Naive B cell (primary cell): ENCODE measurements around the gene MOV10L1. TPM values are rescaled to one million over a fixed set of nuclear protein-coding genes. Genes with fewer than 3 reads are reported as not detected.
A peak's percentile ranks its signal among the peaks of the same experiment; 100 is the strongest.

ENCODE experiments used
- ATAC-seq, 2 donors: fragments of 150-1000 bp; cut with Tn5 transposase; 2 replicates each; pipeline ENCODE4 v1.10.0; 2021; ENCODE audit warnings: low read depth in 2 of 2, mild to moderate bottlenecking in 2 of 2, moderate library complexity in 2 of 2
- DNase-seq: peaks from one replicate; pipeline ENCODE4 v3.0.0; 2022
- H3K27ac Mint-ChIP-seq, 6 donors: one replicate each; pipeline ENCODE4 v1.8.0; 2020 to 2022; ENCODE audit warnings: mild to moderate bottlenecking in 6 of 6, mixed read lengths in 6 of 6, moderate library complexity in 5 of 6, inconsistent platforms in 2 of 6
- H3K27me3 Mint-ChIP-seq, 3 donors: one replicate each; pipeline ENCODE4 v1.8.0; 2021 to 2022; ENCODE audit warnings: mixed read lengths in 3 of 3, mild to moderate bottlenecking in 1 of 3
- H3K36me3 Mint-ChIP-seq, 2 donors: one replicate each; pipeline ENCODE4 v1.8.0; 2020 to 2022; ENCODE audit warnings: mixed read lengths in 2 of 2, inconsistent platforms in 1 of 2, mild to moderate bottlenecking in 1 of 2
- H3K4me1 Mint-ChIP-seq, 3 donors: one replicate each; pipeline ENCODE4 v1.8.0; 2020 to 2022; ENCODE audit warnings: mixed read lengths in 3 of 3, inconsistent platforms in 1 of 3, mild to moderate bottlenecking in 1 of 3, moderate library complexity in 1 of 3
- H3K4me3 Mint-ChIP-seq, 8 donors: one replicate each; pipeline ENCODE4 v1.8.0; 2020 to 2022; ENCODE audit warnings: mild to moderate bottlenecking in 8 of 8, mixed read lengths in 8 of 8, moderate library complexity in 8 of 8, inconsistent platforms in 2 of 8
- H3K9me3 Mint-ChIP-seq, 7 donors: one replicate each; pipeline ENCODE4 v1.8.0; 2020 to 2022; ENCODE audit warnings: mixed read lengths in 7 of 7, mild to moderate bottlenecking in 5 of 7, inconsistent platforms in 2 of 7, moderate library complexity in 1 of 7
- polyA plus RNA-seq, 6 donors: library from polyadenylated mRNA; unstranded; fragments of 300-500 nt; fragmentation: Illumina TruSeq; gene quantifications; one replicate each; pipeline ENCODE4 v1.2.3, GENCODE V29; 2021; ENCODE audit warnings: low read depth in 6 of 6

MOV10L1 gene
- polyA plus RNA-seq, 6 donors from 2014 or later: not detected

DNA sequence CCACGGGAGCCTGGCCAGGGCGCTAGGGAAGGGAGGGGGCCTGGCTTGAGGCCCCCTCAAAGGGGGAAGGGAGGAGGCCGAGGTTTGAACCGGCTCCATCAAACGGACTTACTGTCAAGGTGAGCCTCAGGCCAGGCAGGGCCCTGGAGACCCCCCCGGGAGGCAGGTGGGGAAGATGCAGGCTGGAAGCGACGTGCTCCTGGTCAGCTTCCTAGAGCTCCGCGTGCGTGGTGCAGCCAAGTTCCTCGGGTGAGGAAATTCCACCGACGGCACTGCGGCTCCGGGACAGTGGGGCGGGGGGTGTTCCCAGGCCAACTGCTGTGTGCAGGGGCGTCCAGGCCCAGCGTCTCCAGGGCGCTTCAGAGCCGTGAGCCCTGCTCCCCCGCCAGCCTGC is 88.7 kb downstream of the MOV10L1 start:
- peaks cover 5 to 14% (median 11%) of the 10 kb centered on the region in 3 donors for H3K27me3 Mint-ChIP-seq
- H3K9me3 Mint-ChIP-seq: no peaks in the 10 kb centered on the region
- no peaks in the 10 kb centered on the region for H3K36me3 Mint-ChIP-seq
- peaks cover 14 to 21% (median 17%) of the 10 kb centered on the region in 3 donors for H3K4me1 Mint-ChIP-seq
- ATAC-seq: no peak
- H3K27ac Mint-ChIP-seq: no peak overlapping the region
- DNase-seq: no peak
- no peak overlapping the region for H3K4me3 Mint-ChIP-seq

DNA sequence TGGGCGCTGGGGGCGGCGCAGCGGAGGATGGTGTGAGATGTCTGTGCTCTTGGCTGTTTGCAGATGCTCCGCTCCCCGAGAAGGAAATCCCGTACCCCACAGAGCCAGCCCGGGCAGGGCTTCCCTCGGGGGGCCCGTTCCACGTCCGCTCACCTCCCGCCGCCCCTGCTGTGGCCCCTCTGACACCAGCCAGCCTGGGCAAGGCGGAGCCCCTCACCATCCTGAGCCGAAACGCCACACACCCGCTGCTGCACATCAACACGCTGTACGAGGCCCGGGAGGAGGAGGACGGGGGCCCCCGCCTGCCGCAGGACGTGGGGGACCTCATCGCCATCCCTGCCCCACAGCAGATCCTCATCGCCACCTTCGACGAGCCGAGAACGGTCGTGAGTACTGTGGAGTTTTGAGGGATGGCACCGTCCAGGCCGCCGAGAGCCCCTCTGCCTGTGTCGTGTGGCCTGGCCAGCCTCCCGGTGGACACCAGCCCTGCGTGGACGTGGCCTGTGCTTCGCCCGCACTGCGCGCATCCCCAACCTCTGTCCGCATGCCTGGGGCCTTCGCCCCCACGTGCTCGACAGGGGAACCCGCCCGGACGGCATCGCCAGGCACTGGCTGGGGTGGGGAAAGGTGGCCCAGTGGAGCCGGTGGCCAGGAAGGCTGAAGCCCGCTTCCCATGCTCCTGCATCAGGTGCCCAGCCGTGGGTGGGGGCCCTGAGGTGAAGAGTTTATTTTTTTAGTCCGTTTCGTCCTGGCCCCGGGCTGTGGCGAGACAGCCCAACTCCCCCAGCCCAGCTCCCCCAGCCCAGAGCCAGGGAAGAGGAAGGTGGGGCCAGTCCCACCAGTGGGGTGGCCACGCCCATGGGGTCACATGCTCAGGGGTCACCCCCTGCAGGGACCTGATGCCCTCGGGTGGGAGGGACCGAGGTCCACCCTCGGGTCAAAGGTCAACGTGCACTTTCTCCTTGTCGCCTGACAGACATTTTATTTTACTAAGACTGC is 89.4 kb downstream of the MOV10L1 start:
- no peak for ATAC-seq

DNA sequence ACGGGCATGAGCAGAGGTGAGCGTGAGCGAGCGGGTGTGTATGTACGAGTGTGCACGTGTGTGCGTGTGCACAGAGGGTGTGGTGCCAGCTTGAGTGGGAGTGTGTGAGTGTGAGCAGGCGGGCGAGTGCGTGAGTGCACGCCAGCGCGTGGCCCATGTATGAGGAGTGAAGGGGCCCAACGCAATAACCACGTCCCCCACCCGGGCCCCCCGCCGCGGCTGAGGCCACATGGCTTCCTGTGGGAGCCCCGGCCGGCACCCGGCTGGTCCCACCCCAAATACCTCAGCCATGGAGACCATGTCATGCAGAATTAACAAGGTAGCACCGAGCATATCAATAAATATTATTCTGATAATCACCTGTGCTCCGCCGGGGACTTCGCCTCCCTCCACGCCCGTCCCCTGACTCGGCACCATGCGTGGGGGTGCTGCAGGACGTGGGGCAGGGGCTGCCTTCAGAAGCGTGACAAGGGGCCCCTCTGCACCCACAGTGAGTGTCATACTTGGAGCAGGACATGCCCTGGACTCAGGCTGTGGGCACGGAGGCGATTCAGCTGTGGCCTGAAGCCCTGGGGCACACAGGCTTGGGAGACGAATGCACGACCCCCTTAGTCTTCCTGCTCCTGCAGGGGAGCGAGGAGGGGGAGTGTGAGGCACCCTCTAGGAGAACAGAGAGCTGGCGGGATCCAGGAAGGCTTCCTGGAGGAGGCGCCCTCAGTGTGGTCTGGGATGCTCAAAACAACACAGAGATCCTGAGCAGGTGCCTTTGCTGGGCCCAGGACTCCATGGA is 90.3 kb downstream of the MOV10L1 start:
- DNase-seq: no peak
- H3K9me3 Mint-ChIP-seq: no peaks in the 10 kb centered on the region
- ATAC-seq: no peak
- no peaks in the 10 kb centered on the region for H3K36me3 Mint-ChIP-seq
- H3K27me3 Mint-ChIP-seq: peaks cover 5 to 24% (median 11%) of the 10 kb centered on the region in 3 donors
- peak overlapping the region in 4 of 8 donors; percentile 34 to 71 (median 67) for H3K4me3 Mint-ChIP-seq
- H3K27ac Mint-ChIP-seq: peak overlapping the region in 3 of 6 donors; percentile 6 to 77 (median 33)
- peaks cover 14 to 25% (median 15%) of the 10 kb centered on the region in 3 donors for H3K4me1 Mint-ChIP-seq

More for the DNA sequence above, 89.4 kb downstream of the MOV10L1 start:
- H3K27ac Mint-ChIP-seq: no peak overlapping the region
- no peaks in the 10 kb centered on the region for H3K36me3 Mint-ChIP-seq
- peaks cover 5 to 19% (median 11%) of the 10 kb centered on the region in 3 donors for H3K27me3 Mint-ChIP-seq
- H3K4me1 Mint-ChIP-seq: peaks cover 10 to 19% (median 18%) of the 10 kb centered on the region in 3 donors
- H3K9me3 Mint-ChIP-seq: no peaks in the 10 kb centered on the region
- no peak for DNase-seq
- H3K4me3 Mint-ChIP-seq: peak overlapping the region in 4 of 8 donors; percentile 34 to 71 (median 67)

DNA sequence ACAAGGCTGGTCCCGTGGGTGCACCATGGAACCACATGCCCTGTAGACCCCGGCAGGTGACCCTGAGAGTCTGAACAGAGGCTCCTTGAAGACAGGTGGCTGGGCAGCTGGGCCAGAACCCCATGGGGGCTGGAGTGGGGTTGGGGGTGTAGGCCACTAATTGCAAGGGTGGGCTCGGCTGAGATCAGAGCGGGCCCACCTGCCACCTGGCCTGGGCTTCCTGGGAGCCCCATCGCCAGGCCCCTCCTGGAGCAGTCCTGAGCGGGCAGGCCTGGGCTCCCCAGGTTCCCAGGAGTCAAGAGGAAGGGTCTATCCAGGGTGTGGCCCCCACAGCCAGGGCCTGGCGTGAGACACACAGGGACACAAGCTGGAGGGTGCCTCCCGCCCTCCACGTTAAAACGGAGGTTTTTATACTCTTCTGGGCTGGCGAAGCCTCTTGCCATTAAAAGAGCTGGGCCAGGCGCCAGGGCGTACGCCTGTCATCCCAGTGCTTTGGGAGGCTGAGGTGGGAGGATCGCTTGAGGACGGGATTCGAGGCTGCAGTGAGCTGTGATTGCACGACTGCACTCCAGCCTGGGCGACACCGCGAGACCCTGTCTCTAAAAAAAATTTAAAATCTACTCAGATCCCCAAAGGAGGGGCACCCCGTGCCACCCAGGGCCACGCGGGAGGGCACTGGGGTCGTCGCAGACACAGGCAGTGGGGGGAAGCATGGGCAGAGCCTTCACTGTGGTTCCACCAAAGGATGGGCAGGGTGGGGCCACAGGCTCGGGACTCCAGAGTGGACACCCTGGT is 91.1 kb downstream of the MOV10L1 start:
- no peaks in the 10 kb centered on the region for H3K36me3 Mint-ChIP-seq
- no peak for ATAC-seq
- peaks cover 12 to 23% (median 14%) of the 10 kb centered on the region in 3 donors for H3K4me1 Mint-ChIP-seq
- no peak overlapping the region for H3K27ac Mint-ChIP-seq
- H3K4me3 Mint-ChIP-seq: no peak overlapping the region
- peaks cover 5 to 24% (median 11%) of the 10 kb centered on the region in 3 donors for H3K27me3 Mint-ChIP-seq
- DNase-seq: no peak
- no peaks in the 10 kb centered on the region for H3K9me3 Mint-ChIP-seq

- H3K9me3 Mint-ChIP-seq: no peaks in the 10 kb centered on the region
- no peaks in the 10 kb centered on the region for H3K36me3 Mint-ChIP-seq
- ATAC-seq: no peak
- peaks cover 20 to 21% (median 20%) of the 10 kb centered on the region in 3 donors for H3K4me1 Mint-ChIP-seq
- H3K27me3 Mint-ChIP-seq: peaks cover 5 to 19% (median 11%) of the 10 kb centered on the region in 3 donors
- H3K4me3 Mint-ChIP-seq: peak overlapping the region in 2 of 8 donors; percentile 44 to 62
- no peak for DNase-seq
- no peak overlapping the region for H3K27ac Mint-ChIP-seq
These were observed 92.6 kb downstream of the MOV10L1 start for GRCh38 chr22:50182176-50183081.

DNA sequence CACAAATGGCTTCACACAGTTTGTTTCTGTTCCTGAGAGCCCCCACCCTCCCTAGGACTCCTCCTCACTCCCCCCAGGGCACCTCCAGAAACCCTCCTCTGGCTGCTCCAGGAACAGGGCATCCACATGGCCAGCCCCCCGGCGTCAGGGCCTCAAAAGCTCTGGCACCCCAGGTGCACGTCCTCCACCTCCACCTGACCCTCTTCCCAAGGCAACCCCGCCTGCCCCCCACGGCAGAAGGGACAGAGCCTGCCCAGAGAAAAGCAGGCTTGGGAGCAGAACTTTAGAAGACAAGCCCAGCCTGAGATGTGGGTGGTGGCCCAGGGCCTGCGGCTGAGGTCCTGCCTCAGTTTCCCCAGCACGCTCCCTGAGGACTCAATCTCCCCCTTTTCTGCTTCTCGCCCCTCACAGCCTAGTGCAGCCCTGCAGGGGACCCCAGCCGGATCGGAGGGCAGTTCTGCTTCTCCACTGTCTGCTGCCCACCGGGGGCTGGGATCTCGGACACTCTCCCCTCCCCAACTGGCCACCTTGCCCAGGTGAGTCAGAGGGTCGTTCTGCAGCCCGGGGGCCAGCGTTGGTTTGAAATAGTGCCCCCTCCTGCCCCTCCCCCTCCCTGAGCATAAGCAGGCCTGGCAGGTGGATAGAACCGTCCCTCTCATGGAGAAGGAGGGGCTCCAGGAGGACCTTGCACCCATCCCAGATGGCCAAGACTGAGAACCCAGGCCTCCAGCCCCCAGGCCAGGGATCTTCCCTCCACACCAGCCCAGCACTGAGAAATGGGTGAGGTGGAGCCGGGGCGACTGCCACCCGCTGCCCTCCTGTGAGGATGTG is 93.5 kb downstream of the MOV10L1 start:
- no peak for ATAC-seq
- DNase-seq: no peak
- Mint-ChIP-seq H3K4me1 (peaks cover 23 to 27% (median 25%) of the 10 kb centered on the region in 3 donors), H3K27me3 (peaks cover 5 to 17% (median 11%) of the 10 kb centered on the region in 3 donors), H3K9me3 (no peaks in the 10 kb centered on the region), H3K4me3 (peak overlapping the region in 6 of 8 donors; percentile 16 to 84 (median 66)), H3K27ac (peak overlapping the region in 2 of 6 donors; percentile 84 to 89), H3K36me3 (no peaks in the 10 kb centered on the region)

DNA sequence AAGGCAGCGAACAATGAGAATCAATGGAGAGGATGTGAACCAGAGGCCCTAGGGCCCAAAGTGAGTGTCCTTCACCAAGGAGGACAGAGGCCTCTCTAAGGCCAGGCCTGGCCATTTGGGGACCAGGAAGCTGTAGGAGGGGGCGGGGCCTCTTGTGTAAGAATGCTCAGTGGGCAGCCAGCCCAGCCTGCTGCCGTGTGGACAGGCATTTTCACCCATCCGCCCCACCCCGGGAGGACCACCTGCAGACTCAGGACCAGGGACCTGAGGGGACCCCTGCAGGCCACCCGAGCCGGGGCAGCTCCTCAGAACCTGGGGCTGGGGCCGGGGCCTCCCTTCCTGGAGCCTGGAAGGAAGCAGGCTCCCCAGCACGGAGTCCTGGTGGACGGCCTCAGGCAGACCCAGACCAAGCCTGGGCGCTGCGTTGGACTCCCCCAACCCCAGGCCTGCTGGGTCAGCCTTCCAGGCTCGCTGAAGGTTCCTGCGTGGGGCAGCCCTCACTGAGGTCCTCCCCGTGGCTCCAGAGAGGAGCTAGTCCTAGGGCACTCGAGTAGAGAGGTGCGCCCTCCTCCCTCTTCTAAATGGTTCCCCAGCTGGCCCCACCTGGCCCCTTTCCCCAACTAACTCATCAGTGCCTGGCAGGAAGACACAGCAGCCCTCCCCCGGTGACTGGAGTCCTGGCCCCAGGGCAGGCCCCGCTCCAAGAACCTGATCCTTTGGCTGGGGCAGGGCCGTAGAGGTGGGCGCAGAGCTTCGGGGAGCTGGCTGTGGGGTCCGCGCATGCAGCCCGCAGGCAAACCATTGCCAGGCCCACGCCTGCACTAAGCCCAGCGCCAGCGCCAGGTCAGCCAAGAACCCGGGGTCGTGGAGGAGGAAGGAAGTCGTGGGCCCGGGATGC is 94.4 kb downstream of the MOV10L1 start:
- Mint-ChIP-seq H3K4me1 (peaks cover 27 to 35% (median 32%) of the 10 kb centered on the region in 3 donors), H3K4me3 (peak overlapping the region; percentile 68 to 87 (median 81)), H3K9me3 (no peaks in the 10 kb centered on the region), H3K36me3 (no peaks in the 10 kb centered on the region), H3K27me3 (peaks cover 5 to 17% (median 11%) of the 10 kb centered on the region in 3 donors), H3K27ac (peak overlapping the region in 3 of 6 donors; percentile 51 to 84 (median 81))
- DNase-seq (no peak), ATAC-seq (no peak)

GRCh38 chr22:50184902-50185374 is 95.1 kb downstream of the MOV10L1 start:
- Mint-ChIP-seq H3K27me3 (peaks cover under 1 to 12% (median 5%) of the 10 kb centered on the region in 3 donors), H3K4me1 (peaks cover 28 to 38% (median 34%) of the 10 kb centered on the region in 3 donors), H3K4me3 (peak overlapping the region; percentile 68 to 90 (median 84)), H3K9me3 (no peaks in the 10 kb centered on the region), H3K36me3 (no peaks in the 10 kb centered on the region), H3K27ac (peak overlapping the region in 1 of 6 donors; percentile 100)
- DNase-seq (no peak), ATAC-seq (no peak)

DNA sequence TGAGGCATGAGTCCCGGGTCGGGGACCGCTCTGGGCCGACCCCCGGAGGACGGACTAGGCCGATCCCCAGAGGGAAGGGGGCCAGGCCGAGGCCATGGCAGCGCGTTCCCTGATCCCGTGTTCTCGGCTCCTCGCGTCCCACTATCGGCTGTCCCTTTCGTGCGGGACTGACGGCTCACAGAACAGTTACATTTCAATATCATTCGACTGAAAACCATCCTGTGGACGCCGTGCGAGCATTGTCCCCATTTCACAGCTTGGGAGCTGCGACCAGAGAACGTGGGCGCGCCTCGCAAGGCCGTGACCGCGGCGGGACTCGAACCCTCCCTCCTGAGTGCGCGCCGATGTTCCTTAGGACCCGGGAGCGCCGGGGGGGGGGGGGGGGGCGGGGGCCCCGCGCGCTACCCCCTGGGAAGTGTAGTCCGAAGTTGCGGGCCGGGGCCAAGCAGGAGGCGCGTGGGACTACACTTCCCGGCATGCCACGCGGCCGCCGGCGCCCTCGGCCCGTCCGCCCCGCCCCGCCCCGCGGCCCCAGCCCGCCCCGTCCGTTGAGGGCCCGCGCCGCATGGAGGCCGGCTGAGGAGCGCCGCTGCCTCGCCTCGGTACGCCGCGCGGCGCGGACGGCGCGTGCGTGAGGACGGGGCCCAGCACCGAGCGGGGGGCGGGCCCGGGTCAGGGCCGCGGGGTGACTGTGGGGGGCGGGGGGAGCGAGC is 95.7 kb downstream of the MOV10L1 start, which contains the start of gene TRABD:
TRABD (plus strand) TSS at position 539 of the 713 bp plus-strand sequence. CDS start 7,148 bp downstream, outside the sequence.
- Mint-ChIP-seq H3K27ac (peak within 1 kb of the TSS; percentile 95 to 100 (median 97)), H3K9me3 (no peaks in the 10 kb centered on the region), H3K4me1 (peaks cover 25 to 35% (median 34%) of the 10 kb centered on the region in 3 donors), H3K4me3 (peak within 1 kb of the TSS; percentile 84 to 97 (median 94)), H3K27me3 (peaks cover 0 to 11% (median 0%) of the 10 kb centered on the region in 3 donors), H3K36me3 (no peaks in the 10 kb centered on the region)
- DNase-seq (peak; percentile 85), ATAC-seq (peak; percentile 43 to 55)
